HL-60 (cell line): Measurements from ENCODE around the gene NOL6.

ENCODE experiments used
- DNase-seq, 2 experiments: peaks; one replicate each; pipeline ENCODE4 v3.0.0-alpha.2; 2010 to 2020; ENCODE audit warnings: low read depth in 1 of 2, low spot score in 1 of 2
- H3K27ac ChIP-seq: fragments of 250-450 bp; sonication (Bioruptor Pico); replicated peaks from 2 replicates; pipeline ENCODE4 v1.5.1; 2020; ENCODE audit warnings: mild to moderate bottlenecking, moderate library complexity
- H3K27me3 ChIP-seq: fragments of 250-450 bp; sonication (Bioruptor Pico); 2 replicates; pipeline ENCODE4 v1.5.1; 2021; ENCODE audit warnings: mild to moderate bottlenecking, moderate library complexity; ENCODE audit not compliant: insufficient read depth, poor library complexity, severe bottlenecking
- H3K4me3 ChIP-seq: replicated peaks from 2 replicates; pipeline ENCODE4 v1.5.1; 2011; ENCODE audit warnings: mild to moderate bottlenecking, control low read depth, low read length; ENCODE audit not compliant: insufficient read depth
- GABPA ChIP-seq: IDR thresholded peaks from 2 replicates; pipeline ENCODE4 v1.6.1; 2012; ENCODE audit warnings: low read depth
- POLR2AphosphoS5 ChIP-seq: IDR thresholded peaks from 2 replicates; pipeline ENCODE4 v1.6.1; 2012; ENCODE audit warnings: low read depth
- REST ChIP-seq: IDR thresholded peaks from 2 replicates; pipeline ENCODE4 v1.6.1; 2012; ENCODE audit warnings: low read depth; ENCODE audit not compliant: insufficient replicate concordance
- SPI1 ChIP-seq: IDR thresholded peaks from 2 replicates; pipeline ENCODE4 v1.6.1; 2012; ENCODE audit warnings: low read depth, mild to moderate bottlenecking, borderline replicate concordance
- TF ChIP-seq, protein P1 (sequence below): IDR thresholded peaks from one replicate; pipeline ENCODE4 v1.5.1; 2011; ENCODE audit warnings: low read length, control low read depth, inconsistent platforms; ENCODE audit not compliant: insufficient read depth

NOL6 gene

GRCh38 chr9:33416996-33417395 lies 56.7 kb downstream of the NOL6 start:
- no peaks in the 10 kb centered on the region for H3K27me3 ChIP-seq
- H3K27ac ChIP-seq = no peak overlapping the region
- TF ChIP-seq GABPA (no peak), SPI1 (no peak), REST (no peak), POLR2AphosphoS5 (no peak)
- TF ChIP-seq, protein P1, sequence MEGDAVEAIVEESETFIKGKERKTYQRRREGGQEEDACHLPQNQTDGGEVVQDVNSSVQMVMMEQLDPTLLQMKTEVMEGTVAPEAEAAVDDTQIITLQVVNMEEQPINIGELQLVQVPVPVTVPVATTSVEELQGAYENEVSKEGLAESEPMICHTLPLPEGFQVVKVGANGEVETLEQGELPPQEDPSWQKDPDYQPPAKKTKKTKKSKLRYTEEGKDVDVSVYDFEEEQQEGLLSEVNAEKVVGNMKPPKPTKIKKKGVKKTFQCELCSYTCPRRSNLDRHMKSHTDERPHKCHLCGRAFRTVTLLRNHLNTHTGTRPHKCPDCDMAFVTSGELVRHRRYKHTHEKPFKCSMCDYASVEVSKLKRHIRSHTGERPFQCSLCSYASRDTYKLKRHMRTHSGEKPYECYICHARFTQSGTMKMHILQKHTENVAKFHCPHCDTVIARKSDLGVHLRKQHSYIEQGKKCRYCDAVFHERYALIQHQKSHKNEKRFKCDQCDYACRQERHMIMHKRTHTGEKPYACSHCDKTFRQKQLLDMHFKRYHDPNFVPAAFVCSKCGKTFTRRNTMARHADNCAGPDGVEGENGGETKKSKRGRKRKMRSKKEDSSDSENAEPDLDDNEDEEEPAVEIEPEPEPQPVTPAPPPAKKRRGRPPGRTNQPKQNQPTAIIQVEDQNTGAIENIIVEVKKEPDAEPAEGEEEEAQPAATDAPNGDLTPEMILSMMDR = no peak
- no peak overlapping the region for H3K4me3 ChIP-seq
- DNase-seq = no peak

- Histone ChIP-seq H3K27me3 (no peaks in the 10 kb centered on the region), H3K27ac (no peak overlapping the region), H3K4me3 (no peak overlapping the region)
- DNase-seq = peak; percentile 18 to 64
- no peak for TF ChIP-seq SPI1
- TF ChIP-seq, protein P1 = peak; percentile 79
Observed at GRCh38 chr9:33415501-33416038, 58.2 kb downstream of the NOL6 start.

DNA sequence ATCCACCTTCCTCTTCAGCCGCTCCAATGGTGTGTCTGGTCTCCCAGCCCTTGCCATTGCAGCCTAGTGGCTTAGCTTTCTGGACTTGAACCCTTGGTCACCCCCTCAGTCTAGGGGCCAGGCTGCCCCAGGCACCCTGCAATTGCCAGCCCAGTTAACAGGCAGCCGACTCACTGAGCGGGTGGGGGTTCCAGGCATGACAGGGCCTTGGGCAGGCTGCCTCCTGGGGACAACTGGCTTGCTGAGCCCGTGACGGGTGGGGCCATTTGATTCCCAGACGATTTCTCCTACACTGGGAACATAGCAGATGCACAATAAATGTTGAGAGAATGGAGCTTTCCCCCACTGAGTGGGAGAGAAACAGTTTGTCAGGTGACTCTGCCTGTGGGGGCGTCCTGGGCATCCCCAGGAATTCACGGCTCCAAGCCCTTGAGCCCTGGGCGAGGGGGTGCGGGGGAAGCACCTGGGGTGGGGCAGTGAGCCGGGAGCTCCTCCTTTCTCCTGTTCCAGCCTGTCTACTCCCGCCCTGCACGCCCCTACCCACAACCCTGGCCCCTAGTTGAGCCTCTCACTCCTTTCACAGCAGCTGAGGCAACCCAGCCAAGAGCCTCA lies 58.7 kb downstream of the NOL6 start:
- DNase-seq = no peak
- Histone ChIP-seq H3K4me3 (no peak overlapping the region), H3K27me3 (no peaks in the 10 kb centered on the region), H3K27ac (no peak overlapping the region)
- TF ChIP-seq REST = no peak
- TF ChIP-seq POLR2AphosphoS5 = no peak
- TF ChIP-seq, protein P1 = no peak
- TF ChIP-seq SPI1 = no peak
- TF ChIP-seq GABPA = no peak

GRCh38 chr9:33414268-33414667 lies 59.5 kb downstream of the NOL6 start:
- no peaks in the 10 kb centered on the region for H3K27me3 ChIP-seq
- no peak overlapping the region for H3K4me3 ChIP-seq
- no peak overlapping the region for H3K27ac ChIP-seq
- TF ChIP-seq GABPA (no peak), POLR2AphosphoS5 (no peak), SPI1 (no peak), REST (no peak)
- TF ChIP-seq, protein P1 = no peak
- DNase-seq = no peak
